GM23338 (cell line): Measurements from ENCODE around the gene ERGIC2.
"Not testable (repeated sequence)": the region's sequence is repeated elsewhere in the genome, so short reads cannot be mapped to it uniquely, and the experiment has no call there.

Source experiments
- CREB1 ChIP-seq: fragments of 250-450 bp; sonication (Bioruptor Pico); IDR thresholded peaks from 2 replicates; pipeline ENCODE4 v1.5.0; 2020; ENCODE audit warnings: low read depth, mild to moderate bottlenecking, moderate library complexity
- ETS1 ChIP-seq: IDR thresholded peaks from 2 replicates; pipeline ENCODE4 v1.6.1; 2016; ENCODE audit warnings: antibody characterized with exemption
- EZH2 ChIP-seq: fragments of 200-600 bp; sonication (generic); IDR thresholded peaks from one replicate; pipeline ENCODE4 v1.8.0; 2017; ENCODE audit warnings: antibody characterized with exemption, mild to moderate bottlenecking, low read depth; ENCODE audit not compliant: unreplicated experiment
- EZH2phosphoT487 ChIP-seq: fragments of 200-600 bp; sonication (generic); IDR thresholded peaks from one replicate; pipeline ENCODE4 v1.8.1; 2018; ENCODE audit warnings: antibody characterized with exemption; ENCODE audit not compliant: unreplicated experiment
- POLR2AphosphoS5 ChIP-seq: IDR thresholded peaks from 2 replicates; pipeline ENCODE4 v1.6.1; 2016; ENCODE audit warnings: antibody characterized with exemption, low read depth
- ZNF114 ChIP-seq: fragments of 250-450 bp; sonication (Bioruptor Pico); IDR thresholded peaks from 2 replicates; pipeline ENCODE4 v1.5.0; 2020; ENCODE audit warnings: mild to moderate bottlenecking, moderate library complexity
- ZNF331 ChIP-seq: fragments of 250-450 bp; sonication (Bioruptor Pico); IDR thresholded peaks from 2 replicates; pipeline ENCODE4 v1.5.0; 2020; ENCODE audit warnings: low read depth, mild to moderate bottlenecking, moderate library complexity
- TF ChIP-seq, protein P1 (sequence below), 2 experiments: fragments of 200-600 bp in 1 of 2; sonication (generic) in 1 of 2; conservative IDR thresholded peaks; 2 replicates each; pipeline versions ENCODE4 v1.5.1 to v1.6.1; 2016 to 2017; ENCODE audit warnings: antibody characterized with exemption in 2 of 2, low read depth in 2 of 2, mild to moderate bottlenecking in 2 of 2, moderate library complexity in 1 of 2
- TF ChIP-seq, protein P2 (sequence below): IDR thresholded peaks from one replicate; pipeline ENCODE4 v1.6.1; 2018; ENCODE audit warnings: antibody characterized with exemption; ENCODE audit not compliant: unreplicated experiment

DNA sequence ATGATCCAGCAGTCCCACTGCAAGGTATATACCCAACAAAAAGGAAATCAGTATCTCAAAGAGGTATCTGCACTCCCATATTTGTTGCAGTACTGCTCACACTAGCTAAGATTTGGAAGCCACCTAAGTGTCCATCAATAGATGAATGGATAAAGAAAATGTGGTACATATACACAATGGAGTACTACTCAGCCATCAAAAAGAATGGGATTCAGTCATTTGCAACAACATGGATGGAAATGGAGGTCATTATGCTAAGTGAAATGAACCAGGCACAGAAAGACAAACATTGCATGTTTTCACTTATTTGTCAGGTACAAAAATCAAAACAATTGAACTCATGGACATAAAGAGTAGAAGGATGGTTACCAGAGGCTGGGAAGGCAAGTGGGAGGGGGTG, 90.5 kb downstream of the ERGIC2 start:
- not testable (repeated sequence) for TF ChIP-seq ZNF331 (CRISPR knock-in tag); EZH2; EZH2phosphoT487; POLR2AphosphoS5; ETS1; ZNF114 (CRISPR knock-in tag); CREB1 (CRISPR knock-in tag)
- TF ChIP-seq, protein P1, sequence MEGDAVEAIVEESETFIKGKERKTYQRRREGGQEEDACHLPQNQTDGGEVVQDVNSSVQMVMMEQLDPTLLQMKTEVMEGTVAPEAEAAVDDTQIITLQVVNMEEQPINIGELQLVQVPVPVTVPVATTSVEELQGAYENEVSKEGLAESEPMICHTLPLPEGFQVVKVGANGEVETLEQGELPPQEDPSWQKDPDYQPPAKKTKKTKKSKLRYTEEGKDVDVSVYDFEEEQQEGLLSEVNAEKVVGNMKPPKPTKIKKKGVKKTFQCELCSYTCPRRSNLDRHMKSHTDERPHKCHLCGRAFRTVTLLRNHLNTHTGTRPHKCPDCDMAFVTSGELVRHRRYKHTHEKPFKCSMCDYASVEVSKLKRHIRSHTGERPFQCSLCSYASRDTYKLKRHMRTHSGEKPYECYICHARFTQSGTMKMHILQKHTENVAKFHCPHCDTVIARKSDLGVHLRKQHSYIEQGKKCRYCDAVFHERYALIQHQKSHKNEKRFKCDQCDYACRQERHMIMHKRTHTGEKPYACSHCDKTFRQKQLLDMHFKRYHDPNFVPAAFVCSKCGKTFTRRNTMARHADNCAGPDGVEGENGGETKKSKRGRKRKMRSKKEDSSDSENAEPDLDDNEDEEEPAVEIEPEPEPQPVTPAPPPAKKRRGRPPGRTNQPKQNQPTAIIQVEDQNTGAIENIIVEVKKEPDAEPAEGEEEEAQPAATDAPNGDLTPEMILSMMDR (conservative IDR thresholded peaks at IDR 0.05; ENCODE audit: low read depth in 2 of 2): not testable (repeated sequence)
- TF ChIP-seq, protein P2, sequence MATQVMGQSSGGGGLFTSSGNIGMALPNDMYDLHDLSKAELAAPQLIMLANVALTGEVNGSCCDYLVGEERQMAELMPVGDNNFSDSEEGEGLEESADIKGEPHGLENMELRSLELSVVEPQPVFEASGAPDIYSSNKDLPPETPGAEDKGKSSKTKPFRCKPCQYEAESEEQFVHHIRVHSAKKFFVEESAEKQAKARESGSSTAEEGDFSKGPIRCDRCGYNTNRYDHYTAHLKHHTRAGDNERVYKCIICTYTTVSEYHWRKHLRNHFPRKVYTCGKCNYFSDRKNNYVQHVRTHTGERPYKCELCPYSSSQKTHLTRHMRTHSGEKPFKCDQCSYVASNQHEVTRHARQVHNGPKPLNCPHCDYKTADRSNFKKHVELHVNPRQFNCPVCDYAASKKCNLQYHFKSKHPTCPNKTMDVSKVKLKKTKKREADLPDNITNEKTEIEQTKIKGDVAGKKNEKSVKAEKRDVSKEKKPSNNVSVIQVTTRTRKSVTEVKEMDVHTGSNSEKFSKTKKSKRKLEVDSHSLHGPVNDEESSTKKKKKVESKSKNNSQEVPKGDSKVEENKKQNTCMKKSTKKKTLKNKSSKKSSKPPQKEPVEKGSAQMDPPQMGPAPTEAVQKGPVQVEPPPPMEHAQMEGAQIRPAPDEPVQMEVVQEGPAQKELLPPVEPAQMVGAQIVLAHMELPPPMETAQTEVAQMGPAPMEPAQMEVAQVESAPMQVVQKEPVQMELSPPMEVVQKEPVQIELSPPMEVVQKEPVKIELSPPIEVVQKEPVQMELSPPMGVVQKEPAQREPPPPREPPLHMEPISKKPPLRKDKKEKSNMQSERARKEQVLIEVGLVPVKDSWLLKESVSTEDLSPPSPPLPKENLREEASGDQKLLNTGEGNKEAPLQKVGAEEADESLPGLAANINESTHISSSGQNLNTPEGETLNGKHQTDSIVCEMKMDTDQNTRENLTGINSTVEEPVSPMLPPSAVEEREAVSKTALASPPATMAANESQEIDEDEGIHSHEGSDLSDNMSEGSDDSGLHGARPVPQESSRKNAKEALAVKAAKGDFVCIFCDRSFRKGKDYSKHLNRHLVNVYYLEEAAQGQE: not testable (repeated sequence)
